ENCODE results near the gene ATP11C.
"Not testable (repeated sequence)": the region's sequence is repeated elsewhere in the genome, so short reads cannot be mapped to it uniquely, and the experiment has no call there.

Gene ATP11C

DNA sequence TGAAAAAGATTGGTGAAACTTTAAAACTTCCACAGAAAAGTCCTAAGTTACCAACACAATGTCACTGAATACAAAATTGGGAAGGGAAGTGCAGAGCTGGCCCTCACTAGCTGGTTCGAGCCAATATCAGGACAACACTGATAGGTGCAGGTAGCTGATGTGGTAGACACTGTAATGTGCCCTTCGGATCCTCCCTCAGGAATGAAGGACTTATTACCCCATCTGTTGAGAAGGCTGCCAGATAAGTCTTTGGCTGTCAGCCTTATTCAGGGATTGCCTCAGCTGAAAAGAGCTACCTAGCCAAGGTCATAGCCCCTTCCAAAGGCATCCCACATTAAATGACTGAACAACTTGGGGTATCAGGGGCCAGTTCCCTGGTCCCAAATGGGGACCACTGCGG, 230.2 kb downstream of the ATP11C start:
- ATAC-seq: no peak
- no peak overlapping the region for H3K27ac Mint-ChIP-seq

DNA sequence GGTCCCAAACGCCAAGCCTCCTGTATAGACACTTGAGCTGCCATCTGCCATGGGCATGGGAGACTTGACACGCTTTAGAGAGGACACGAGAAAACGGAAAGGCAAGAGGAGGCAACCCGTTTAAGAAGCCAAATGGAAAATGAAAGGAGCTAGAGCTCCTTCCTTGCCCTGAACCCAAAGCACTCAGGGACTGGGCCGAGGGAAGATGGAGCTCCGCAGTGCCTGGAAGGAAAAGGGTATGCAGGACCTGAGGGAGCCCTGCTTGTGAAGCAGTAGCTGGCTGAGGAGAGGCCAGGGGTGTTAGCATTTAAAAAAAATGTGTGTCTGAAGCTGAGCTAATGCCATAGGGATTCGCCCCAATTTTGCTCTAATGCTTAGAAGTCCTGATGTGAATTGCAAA, 239.9 kb downstream of the ATP11C start:
- Mint-ChIP-seq H3K36me3 (no peaks in the 10 kb centered on the region), H3K4me1 (peaks cover 6% of the 10 kb centered on the region), H3K9me3 (no peaks in the 10 kb centered on the region), H3K27me3 (peaks cover 27% of the 10 kb centered on the region), H3K27ac (no peak overlapping the region), H3K4me3 (no peak overlapping the region)
- no peak for ATAC-seq

More for the DNA sequence above, 230.2 kb downstream of the ATP11C start:
- Mint-ChIP-seq H3K27me3 (no peaks in the 10 kb centered on the region), H3K9me3 (no peaks in the 10 kb centered on the region), H3K4me1 (no peaks in the 10 kb centered on the region), H3K36me3 (peaks cover 11% of the 10 kb centered on the region), H3K4me3 (no peak overlapping the region)

DNA sequence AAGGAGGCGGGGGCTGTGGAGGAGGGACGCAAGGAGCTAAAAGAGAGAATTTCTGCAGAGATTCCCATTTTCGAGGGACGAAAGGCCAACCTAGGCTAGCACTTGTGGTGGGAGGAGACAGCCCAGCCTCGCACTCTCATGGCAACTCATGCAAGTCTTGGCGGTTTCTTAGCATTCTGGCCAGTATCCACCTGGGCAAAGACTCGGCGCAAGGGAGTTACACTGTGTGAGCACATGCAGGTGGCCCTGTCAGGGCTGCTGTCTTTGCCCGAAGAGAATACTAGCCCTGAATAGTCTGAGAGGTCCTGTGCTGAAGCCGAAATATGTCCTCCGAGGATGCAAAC, 240.4 kb downstream of the ATP11C start:
- no peak for ATAC-seq
- Mint-ChIP-seq H3K27me3 (peaks cover 27% of the 10 kb centered on the region), H3K4me3 (no peak overlapping the region), H3K4me1 (peaks cover 6% of the 10 kb centered on the region), H3K36me3 (no peaks in the 10 kb centered on the region), H3K27ac (no peak overlapping the region), H3K9me3 (no peaks in the 10 kb centered on the region)

DNA sequence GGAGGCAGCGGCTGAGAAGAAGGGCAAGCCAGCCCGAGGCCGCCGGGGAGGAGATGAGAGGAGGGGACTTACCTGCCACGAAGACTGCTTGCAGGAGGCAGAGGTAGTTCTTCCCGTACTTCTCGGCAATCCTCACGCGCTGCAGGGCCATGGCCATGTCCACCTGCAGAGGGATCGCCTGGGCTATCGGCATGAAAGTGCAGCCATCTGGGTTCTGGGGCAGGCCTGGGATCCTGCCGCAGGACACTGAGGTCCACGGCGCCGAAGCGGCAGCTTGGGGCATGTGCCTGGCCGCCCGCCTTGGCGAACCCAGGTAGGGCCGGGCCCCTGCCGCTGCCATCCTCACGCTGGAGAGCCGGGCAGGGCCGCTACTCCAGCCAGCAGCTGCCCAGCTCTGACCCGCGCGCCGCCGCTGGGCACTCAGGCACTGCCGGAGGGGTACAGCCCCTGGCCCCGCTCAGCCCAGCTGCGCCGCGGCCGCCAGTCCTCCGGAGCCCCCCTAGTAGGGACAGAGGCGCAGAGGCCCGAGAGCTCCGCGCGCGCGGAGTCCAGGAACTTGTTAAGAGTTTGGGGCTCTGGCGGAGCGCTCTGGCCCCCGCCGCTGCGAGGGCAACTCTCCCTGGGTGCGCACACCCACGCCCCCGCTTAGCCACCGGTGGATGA, 240.9 kb downstream of the ATP11C start:
- H3K4me3 Mint-ChIP-seq: no peak overlapping the region
- H3K4me1 Mint-ChIP-seq: peaks cover 6% of the 10 kb centered on the region
- ATAC-seq: no peak

DNA sequence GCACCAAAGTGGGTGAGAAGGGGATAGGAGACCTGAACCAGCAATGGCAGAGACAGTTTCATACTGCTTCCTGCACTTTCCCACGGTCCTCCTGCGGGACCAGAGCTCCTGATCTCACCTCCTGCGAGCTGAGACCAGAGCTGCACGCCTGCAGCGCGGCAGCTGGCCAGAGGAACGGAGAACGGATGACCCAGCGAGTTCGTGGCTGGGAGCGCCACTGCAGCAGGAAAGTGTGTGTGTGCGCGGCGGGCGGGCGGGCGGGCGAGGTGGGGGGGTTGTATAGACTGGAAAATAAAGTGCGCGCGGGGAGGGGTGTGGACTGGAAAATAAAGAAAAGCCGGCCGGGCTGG, 241.4 kb downstream of the ATP11C start:
- no peak for ATAC-seq
- peaks cover 6% of the 10 kb centered on the region for H3K4me1 Mint-ChIP-seq
- peaks cover 4% of the 10 kb centered on the region for H3K9me3 Mint-ChIP-seq
- peaks cover 8% of the 10 kb centered on the region for H3K36me3 Mint-ChIP-seq
- no peak overlapping the region for H3K27ac Mint-ChIP-seq
- H3K4me3 Mint-ChIP-seq: peak overlapping the region; percentile 36
- H3K27me3 Mint-ChIP-seq: peaks cover 27% of the 10 kb centered on the region

More for the DNA sequence above, 240.9 kb downstream of the ATP11C start:
- H3K27ac Mint-ChIP-seq: no peak overlapping the region
- H3K27me3 Mint-ChIP-seq: peaks cover 27% of the 10 kb centered on the region
- no peaks in the 10 kb centered on the region for H3K9me3 Mint-ChIP-seq
- H3K36me3 Mint-ChIP-seq: peaks cover 3% of the 10 kb centered on the region

DNA sequence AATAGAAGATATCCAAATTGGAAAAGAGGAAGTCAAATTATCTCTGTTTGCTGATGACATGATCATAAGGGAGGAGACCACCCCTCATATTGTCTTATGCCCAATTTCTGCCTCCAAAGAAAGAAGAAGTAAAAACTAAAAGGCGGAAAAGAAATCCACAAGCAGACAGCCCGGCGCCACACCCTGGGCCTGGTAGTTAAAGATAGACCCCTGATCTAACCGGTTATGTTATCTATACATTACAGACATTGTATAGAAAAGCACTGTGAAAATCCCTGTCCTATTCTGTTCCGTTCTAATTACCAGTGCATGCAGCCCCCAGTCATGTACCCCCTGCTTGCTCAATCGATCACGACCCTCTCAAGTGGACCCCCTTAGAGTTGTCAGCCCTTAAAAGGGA, 247.7 kb downstream of the ATP11C start:
- Mint-ChIP-seq H3K36me3 (peaks cover 15% of the 10 kb centered on the region), H3K9me3 (peaks cover 13% of the 10 kb centered on the region)
- not testable (repeated sequence) for H3K27me3 Mint-ChIP-seq, H3K4me3 Mint-ChIP-seq, ATAC-seq, H3K4me1 Mint-ChIP-seq, H3K27ac Mint-ChIP-seq

DNA sequence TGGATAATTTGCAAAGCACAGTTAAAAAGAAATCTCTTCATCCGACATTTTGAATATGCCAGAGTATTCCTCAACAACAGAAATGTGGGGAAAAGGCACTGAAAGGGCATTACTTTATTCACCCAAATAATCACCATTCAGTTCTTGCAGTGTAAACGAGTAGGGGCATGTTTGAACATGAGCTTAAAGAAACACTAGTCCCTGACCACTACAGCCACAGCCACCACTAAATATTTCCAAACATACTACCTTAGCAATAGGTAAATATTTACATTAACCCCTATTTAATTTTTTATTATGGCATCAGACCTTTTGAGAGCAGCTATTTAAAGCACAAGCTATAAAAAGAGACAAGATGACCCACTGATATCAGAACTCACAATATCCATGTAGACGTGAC, 252.5 kb downstream of the ATP11C start:
- peaks cover 8% of the 10 kb centered on the region for H3K9me3 Mint-ChIP-seq
- H3K27ac Mint-ChIP-seq: no peak overlapping the region
- peaks cover 13% of the 10 kb centered on the region for H3K36me3 Mint-ChIP-seq
- no peak overlapping the region for H3K4me3 Mint-ChIP-seq
- no peak for ATAC-seq
- H3K4me1 Mint-ChIP-seq: no peaks in the 10 kb centered on the region
- H3K27me3 Mint-ChIP-seq: no peaks in the 10 kb centered on the region

All from stimulated activated memory B cell treated with anti-CD40 and anti-IgM and Interleukin-4, amounts not matched to agents 10 μg/mL and 1 μg/mL and 100 μg/mL, for 72 hours (primary cell).